Liver (tissue), 3 donors: Measurements from ENCODE around the gene SLC39A12.

Experiments used
- ATF3 ChIP-seq: IDR thresholded peaks from 2 replicates; pipeline ENCODE4 v1.6.1; 2016; ENCODE audit warnings: antibody characterized with exemption
- CTCF ChIP-seq: fragments of 150-350 bp; IDR thresholded peaks from 2 replicates; pipeline ENCODE4 v1.5.1; 2017; ENCODE audit warnings: improper control_type of control experiment, low read depth, low read length; ENCODE audit not compliant: missing input control
- EGR1 ChIP-seq, 2 donors: IDR thresholded peaks; 2 replicates each; pipeline ENCODE4 v1.6.1; 2016 to 2018; ENCODE audit warnings: antibody characterized with exemption in 2 of 2, low read depth in 2 of 2
- TAF1 ChIP-seq: conservative IDR thresholded peaks from 2 replicates; pipeline ENCODE4 v1.6.1; 2016; ENCODE audit warnings: antibody characterized with exemption, mild to moderate bottlenecking
- donor health status: healthy.
- donor health status: healthy.

DNA sequence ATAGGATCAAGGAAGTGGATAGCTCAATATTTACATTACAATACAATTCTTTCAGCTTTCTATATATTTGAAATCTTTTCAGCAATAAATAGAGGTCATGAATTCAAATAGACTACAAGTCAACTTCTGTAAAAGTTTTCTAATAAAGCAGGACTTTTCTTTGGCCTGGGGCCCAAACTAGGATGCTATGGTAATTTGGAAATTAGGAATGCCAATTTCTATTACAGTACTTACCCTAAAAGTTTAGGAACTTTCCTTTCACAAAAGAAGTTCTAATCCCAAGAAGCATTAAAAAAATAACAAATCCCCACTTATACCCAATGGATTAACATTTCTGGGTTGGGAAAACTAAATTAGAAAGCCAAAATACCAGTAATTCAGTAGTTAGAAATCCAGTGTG is 40.5 kb downstream of the SLC39A12 start:
- TF ChIP-seq TAF1, result no peak
- no peak for TF ChIP-seq ATF3
- TF ChIP-seq CTCF, result no peak
- TF ChIP-seq EGR1 (IDR thresholded peaks at IDR 0.05; ENCODE audit: low read depth in 2 of 2), result no peak
